K562 (cell line): ENCODE results near the gene UBL5. TPM values are rescaled to one million over a fixed set of nuclear protein-coding genes. Genes with fewer than 3 reads are reported as not detected.

Source experiments
- ASH1L ChIP-seq: fragments of 450-650 bp; IDR thresholded peaks from 2 replicates; pipeline ENCODE4 v1.6.1; 2018; ENCODE audit warnings: borderline replicate concordance, mild to moderate bottlenecking, low read depth; ENCODE audit not compliant: partially characterized antibody
- ATF7 ChIP-seq: fragments of 450-650 bp; IDR thresholded peaks from 2 replicates; pipeline ENCODE4 v1.7.1; 2014; ENCODE audit warnings: mild to moderate bottlenecking, moderate library complexity
- DIDO1 ChIP-seq: fragments of 450-650 bp; IDR thresholded peaks from 2 replicates; pipeline ENCODE4 v1.6.1; 2016; ENCODE audit warnings: low read depth, missing biosample characterization, missing genetic modification characterization
- ELF4 ChIP-seq: fragments of 450-650 bp; formaldehyde crosslinking; IDR thresholded peaks from 2 replicates; pipeline ENCODE4 v1.4.0; 2022; ENCODE audit warnings: missing genetic modification characterization
- EP300 ChIP-seq: IDR thresholded peaks from 2 replicates; pipeline ENCODE4 v1.6.1; 2012; ENCODE audit warnings: low read length, improper control_type of control experiment
- ESRRB ChIP-seq: fragments of 250-450 bp; sonication (Bioruptor Pico); IDR thresholded peaks from 2 replicates; pipeline ENCODE4 v1.5.0; 2020; ENCODE audit warnings: mild to moderate bottlenecking, moderate library complexity, borderline replicate concordance
- FOXJ2 ChIP-seq: fragments of 200-800 bp; sonication (Bioruptor generic); IDR thresholded peaks from 2 replicates; pipeline ENCODE4 v1.6.1; 2016; ENCODE audit warnings: missing genetic modification characterization, missing compliant biosample characterization
- HEY1 ChIP-seq: fragments of 250-450 bp; sonication (Bioruptor Pico); IDR thresholded peaks from 2 replicates; pipeline ENCODE4 v1.5.0; 2020; ENCODE audit warnings: mild to moderate bottlenecking, moderate library complexity, borderline replicate concordance
- IFI16 ChIP-seq: fragments of 250-450 bp; sonication (Bioruptor Pico); IDR thresholded peaks from 2 replicates; pipeline ENCODE4 v2.1.2; 2022; ENCODE audit warnings: mild to moderate bottlenecking, inconsistent platforms
- NR2C2 ChIP-seq, 2 experiments: fragments of 200-800 bp in 1 of 2; sonication (Bioruptor generic) in 1 of 2; sonication (generic) in 1 of 2; formaldehyde crosslinking in 1 of 2; IDR thresholded peaks; 2 replicates each; pipeline versions ENCODE4 v1.6.1 to v1.8.0; 2016 to 2022; ENCODE audit warnings: mild to moderate bottlenecking in 1 of 2, missing compliant biosample characterization in 1 of 2, missing genetic modification characterization in 1 of 2, missing genetic modification reagents in 1 of 2
- NUFIP1 ChIP-seq: fragments of 450-650 bp; IDR thresholded peaks from 2 replicates; pipeline ENCODE4 v1.6.1; 2018; ENCODE audit not compliant: partially characterized antibody
- PCBP2 ChIP-seq: fragments of 200-400 bp; formaldehyde crosslinking; IDR thresholded peaks from 2 replicates; pipeline ENCODE4 v1.6.1; 2018; ENCODE audit warnings: low read length, low read depth, mild to moderate bottlenecking, moderate library complexity; ENCODE audit not compliant: poor library complexity, severe bottlenecking
- POLR2A ChIP-seq: fragments of 450-650 bp; conservative IDR thresholded peaks from 2 replicates; pipeline ENCODE4 v1.6.1; 2016
- POLR3G ChIP-seq: IDR thresholded peaks from 2 replicates; pipeline ENCODE4 v1.6.1; 2011; ENCODE audit not compliant: insufficient read length, insufficient replicate concordance; ENCODE audit errors: extremely low read depth
- RBFOX2 ChIP-seq: fragments of 200-400 bp; formaldehyde crosslinking; IDR thresholded peaks from 2 replicates; pipeline ENCODE4 v1.6.1; 2017; ENCODE audit warnings: low read depth, mild to moderate bottlenecking, low read length, moderate library complexity
- RCOR1 ChIP-seq, 2 experiments: IDR thresholded peaks; 2 replicates each; pipeline ENCODE4 v1.6.1; 2012; ENCODE audit warnings: low read depth in 2 of 2, low read length in 2 of 2, borderline replicate concordance in 1 of 2, improper control_type of control experiment in 1 of 2
- SMARCE1 ChIP-seq: fragments of 450-650 bp; IDR thresholded peaks from 2 replicates; pipeline ENCODE4 v1.7.1; 2016; ENCODE audit warnings: mild to moderate bottlenecking
- SUPT5H ChIP-seq: fragments of 450-650 bp; IDR thresholded peaks from 2 replicates; pipeline ENCODE4 v1.6.1; 2016
- TBL1XR1 ChIP-seq, 2 experiments: IDR thresholded peaks; 2 replicates each; pipeline ENCODE4 v1.6.1; 2012; ENCODE audit warnings: improper control_type of control experiment in 2 of 2, low read length in 2 of 2, mild to moderate bottlenecking in 1 of 2
- ZBTB7A ChIP-seq: IDR thresholded peaks from 2 replicates; pipeline ENCODE4 v1.6.1; 2011; ENCODE audit warnings: low read depth, mild to moderate bottlenecking, low read length, moderate library complexity, borderline replicate concordance; ENCODE audit not compliant: control insufficient read depth
- ZKSCAN8 ChIP-seq: fragments of 200-800 bp; sonication (Bioruptor generic); IDR thresholded peaks from 2 replicates; pipeline ENCODE4 v1.6.1; 2016; ENCODE audit warnings: missing genetic modification characterization, missing compliant biosample characterization
- ZNF644 ChIP-seq: fragments of 200-800 bp; sonication (Bioruptor generic); IDR thresholded peaks from 2 replicates; pipeline ENCODE4 v1.6.1; 2016; ENCODE audit warnings: low read depth, missing genetic modification characterization, missing compliant biosample characterization
- polyA plus RNA-seq, 8 experiments: library from polyadenylated mRNA; depleted of rRNA in 4 of 8; stranded (reverse) in 5 of 8; unstranded in 3 of 8; fragments of >200 nt; fragmentation: Nextera tagmentation in 2 of 8; fragmentation: Illumina TruSeq in 1 of 8; extraction: Ambion mirVana in 2 of 8; extraction: Trizol in 1 of 8; gene quantifications; 2 replicates each; pipeline versions ENCODE4 v1.2.1 to v1.2.3, GENCODE V29; 2011 to 2014; ENCODE audit warnings: inconsistent platforms in 1 of 8, missing spikeins in 1 of 8
- total RNA-seq, 7 experiments: library from RNA; depleted of rRNA in 6 of 7; stranded (reverse); fragments of >200 nt in 6 of 7; fragmentation: Illumina TruSeq in 2 of 7; extraction: Trizol in 2 of 7; gene quantifications; 2 replicates each; pipeline versions ENCODE4 v1.2.1 to v1.2.3, GENCODE V29; 2011 to 2021; ENCODE audit warnings: low replicate concordance in 1 of 7
- TF ChIP-seq, protein P1 (sequence below): fragments of 200-800 bp; sonication (Bioruptor generic); IDR thresholded peaks from 2 replicates; pipeline ENCODE4 v1.6.1; 2017; ENCODE audit warnings: missing genetic modification characterization, missing compliant biosample characterization
- TF ChIP-seq, protein P2 (sequence below): fragments of 250-450 bp; sonication (Bioruptor Pico); IDR thresholded peaks from 2 replicates; pipeline ENCODE4 v1.9.0; 2021; ENCODE audit warnings: mild to moderate bottlenecking, inconsistent platforms

The UBL5 gene
- total and polyA plus RNA-seq, 9 of the 15 experiments (the other 6 are each of a cell fraction or from before 2014, with no cell fraction given) = 410 to 1,266 (median 613) TPM

DNA sequence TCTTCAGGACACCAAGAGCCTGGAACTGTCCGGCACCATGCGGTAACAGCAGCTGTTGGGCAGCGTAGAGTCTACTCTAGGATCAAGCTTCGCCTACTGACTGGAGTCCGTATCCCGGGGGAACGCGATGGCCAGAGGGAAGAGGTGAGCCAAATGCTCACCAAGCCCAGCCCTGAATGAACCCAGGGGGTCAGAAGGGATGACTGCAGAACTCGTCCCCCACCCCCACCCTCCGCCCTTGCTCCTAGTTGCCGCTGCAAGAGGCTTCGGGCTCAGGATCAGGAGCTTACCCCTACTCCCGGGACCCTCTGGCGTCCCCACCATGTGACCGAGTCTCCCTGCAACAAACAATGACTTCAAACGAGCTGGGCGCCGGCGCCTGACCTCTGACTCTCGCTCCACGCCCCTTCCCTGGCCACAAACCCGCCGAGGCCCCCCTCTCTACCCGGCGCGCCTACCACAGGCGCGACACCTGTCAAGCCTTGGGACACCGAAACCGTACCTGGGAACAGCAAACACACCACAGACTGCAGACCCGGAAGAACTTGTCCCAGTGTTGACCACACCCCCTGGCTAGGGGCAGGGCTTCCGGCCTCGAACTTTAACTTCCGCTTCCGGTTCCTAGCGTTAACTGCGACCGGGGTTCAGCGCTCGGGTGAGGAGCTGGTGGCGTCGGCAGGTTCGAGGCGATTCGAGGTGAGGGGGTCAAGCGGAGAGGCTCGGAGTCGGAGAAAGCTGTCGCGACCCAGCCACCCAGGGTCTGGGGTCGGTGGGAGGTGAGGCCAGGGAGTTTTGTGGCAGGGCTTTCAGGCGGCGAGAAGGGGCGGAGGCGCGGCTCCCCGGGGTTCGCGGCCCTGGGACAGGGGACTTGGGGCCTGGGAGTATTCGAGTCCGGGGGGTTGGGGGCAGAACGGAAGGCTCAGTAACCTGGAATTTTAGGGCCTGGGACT, at the start of gene UBL5 (continued):
- TF ChIP-seq, protein P1, sequence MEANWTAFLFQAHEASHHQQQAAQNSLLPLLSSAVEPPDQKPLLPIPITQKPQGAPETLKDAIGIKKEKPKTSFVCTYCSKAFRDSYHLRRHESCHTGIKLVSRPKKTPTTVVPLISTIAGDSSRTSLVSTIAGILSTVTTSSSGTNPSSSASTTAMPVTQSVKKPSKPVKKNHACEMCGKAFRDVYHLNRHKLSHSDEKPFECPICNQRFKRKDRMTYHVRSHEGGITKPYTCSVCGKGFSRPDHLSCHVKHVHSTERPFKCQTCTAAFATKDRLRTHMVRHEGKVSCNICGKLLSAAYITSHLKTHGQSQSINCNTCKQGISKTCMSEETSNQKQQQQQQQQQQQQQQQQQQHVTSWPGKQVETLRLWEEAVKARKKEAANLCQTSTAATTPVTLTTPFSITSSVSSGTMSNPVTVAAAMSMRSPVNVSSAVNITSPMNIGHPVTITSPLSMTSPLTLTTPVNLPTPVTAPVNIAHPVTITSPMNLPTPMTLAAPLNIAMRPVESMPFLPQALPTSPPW (CRISPR knock-in tag) = peak; percentile 60
- peak in 1 of 2 experiments; percentile 51; a peak in 1 of 4 replicates for TF ChIP-seq RCOR1 (IDR thresholded peaks at IDR 0.05; ENCODE audit: borderline replicate concordance in 1 of 2, low read depth in 2 of 2, low read length in 2 of 2)
- TF ChIP-seq ESRRB (CRISPR knock-in tag) = no peak
- TF ChIP-seq TBL1XR1 (IDR thresholded peaks at IDR 0.05; ENCODE audit: low read length in 2 of 2) = no peak
- peak; percentile 34; the same call in 1 of the 2 replicates for TF ChIP-seq ELF4 (CRISPR knock-in tag)
- no peak for TF ChIP-seq SMARCE1
- peak; percentile 51 for TF ChIP-seq ASH1L
- TF ChIP-seq, protein P2, sequence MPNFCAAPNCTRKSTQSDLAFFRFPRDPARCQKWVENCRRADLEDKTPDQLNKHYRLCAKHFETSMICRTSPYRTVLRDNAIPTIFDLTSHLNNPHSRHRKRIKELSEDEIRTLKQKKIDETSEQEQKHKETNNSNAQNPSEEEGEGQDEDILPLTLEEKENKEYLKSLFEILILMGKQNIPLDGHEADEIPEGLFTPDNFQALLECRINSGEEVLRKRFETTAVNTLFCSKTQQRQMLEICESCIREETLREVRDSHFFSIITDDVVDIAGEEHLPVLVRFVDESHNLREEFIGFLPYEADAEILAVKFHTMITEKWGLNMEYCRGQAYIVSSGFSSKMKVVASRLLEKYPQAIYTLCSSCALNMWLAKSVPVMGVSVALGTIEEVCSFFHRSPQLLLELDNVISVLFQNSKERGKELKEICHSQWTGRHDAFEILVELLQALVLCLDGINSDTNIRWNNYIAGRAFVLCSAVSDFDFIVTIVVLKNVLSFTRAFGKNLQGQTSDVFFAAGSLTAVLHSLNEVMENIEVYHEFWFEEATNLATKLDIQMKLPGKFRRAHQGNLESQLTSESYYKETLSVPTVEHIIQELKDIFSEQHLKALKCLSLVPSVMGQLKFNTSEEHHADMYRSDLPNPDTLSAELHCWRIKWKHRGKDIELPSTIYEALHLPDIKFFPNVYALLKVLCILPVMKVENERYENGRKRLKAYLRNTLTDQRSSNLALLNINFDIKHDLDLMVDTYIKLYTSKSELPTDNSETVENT (CRISPR knock-in tag) = no peak
- TF ChIP-seq ATF7 = peak; percentile 50
- peak; percentile 97 for TF ChIP-seq SUPT5H
- TF ChIP-seq POLR3G = no peak
- peak; percentile 52 for TF ChIP-seq ZBTB7A
- peak; percentile 95 for TF ChIP-seq RBFOX2
- TF ChIP-seq NUFIP1 = no peak
- TF ChIP-seq EP300 = peak; percentile 16; the same call in 1 of the 2 replicates
- no peak for TF ChIP-seq HEY1 (CRISPR knock-in tag)
- no peak for TF ChIP-seq PCBP2
- TF ChIP-seq ZNF644 = no peak
- no peak for TF ChIP-seq ZKSCAN8 (CRISPR knock-in tag)
- no peak for TF ChIP-seq FOXJ2
- TF ChIP-seq NR2C2 (CRISPR knock-in tag; IDR thresholded peaks at IDR 0.05) = peak; percentile 97
- TF ChIP-seq NR2C2 (tag; IDR thresholded peaks at IDR 0.05) = peak; percentile 100
- TF ChIP-seq POLR2A = peak; percentile 96
- TF ChIP-seq IFI16 (CRISPR knock-in tag) = no peak
- peak; percentile 95 for TF ChIP-seq DIDO1 (tag)
